ENCODE data around the gene SVOP.

The SVOP gene

DNA sequence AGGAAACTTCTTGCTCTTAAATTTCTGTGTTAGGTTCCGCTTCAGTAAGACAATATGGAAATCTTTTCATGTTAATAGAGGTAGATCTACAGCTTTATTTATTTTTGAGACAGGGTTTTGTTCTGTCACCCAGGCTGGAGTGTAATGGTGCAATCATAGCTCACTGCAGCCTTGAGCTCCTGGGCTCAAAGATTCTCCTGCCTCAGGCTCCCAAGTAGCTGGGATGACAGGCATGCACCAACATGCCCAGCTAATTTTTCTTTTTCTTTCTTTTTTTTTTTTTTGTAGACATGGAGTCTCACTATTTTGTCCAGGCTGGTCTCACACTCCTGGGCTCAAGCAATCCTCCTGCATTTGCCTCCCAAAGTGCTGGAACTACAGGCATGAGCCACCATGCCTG lies 70.9 kb downstream of the SVOP start:
- Histone ChIP-seq H3K36me3 (no peaks in the 10 kb centered on the region), H3K4me1 (no peaks in the 10 kb centered on the region), H3K9me3 (no peaks in the 10 kb centered on the region), H3K4me3 (ENCODE audit: low read depth, low read length) (no peak overlapping the region), H3K27me3 (no peaks in the 10 kb centered on the region)
- TF ChIP-seq CTCF (IDR thresholded peaks at IDR 0.05; ENCODE audit: low read depth, low read length): no peak
- no peak for DNase-seq

- no peak overlapping the region for H3K4me3 ChIP-seq (ENCODE audit: low read depth, low read length)
- H3K27me3 ChIP-seq: no peaks in the 10 kb centered on the region
- DNase-seq: no peak
- H3K9me3 ChIP-seq: no peaks in the 10 kb centered on the region
- no peaks in the 10 kb centered on the region for H3K36me3 ChIP-seq
- TF ChIP-seq CTCF (IDR thresholded peaks at IDR 0.05; ENCODE audit: low read depth, low read length): no peak
- H3K4me1 ChIP-seq: no peaks in the 10 kb centered on the region
These were observed 72.5 kb downstream of the SVOP start for GRCh38 chr12:108948367-108948766.

GRCh38 chr12:108947097-108947496 lies 73.8 kb downstream of the SVOP start:
- no peak for DNase-seq
- H3K36me3 ChIP-seq: no peaks in the 10 kb centered on the region
- H3K9me3 ChIP-seq: no peaks in the 10 kb centered on the region

GRCh38 chr12:108940138-108940537 lies 80.7 kb downstream of the SVOP start:
- H3K9me3 ChIP-seq: no peaks in the 10 kb centered on the region
- TF ChIP-seq CTCF (IDR thresholded peaks at IDR 0.05; ENCODE audit: low read depth, low read length): no peak
- no peaks in the 10 kb centered on the region for H3K36me3 ChIP-seq
- H3K4me3 ChIP-seq (ENCODE audit: low read depth, low read length): no peak overlapping the region
- H3K27me3 ChIP-seq: no peaks in the 10 kb centered on the region
- no peaks in the 10 kb centered on the region for H3K4me1 ChIP-seq
- no peak for DNase-seq

More at GRCh38 chr12:108947097-108947496, 73.8 kb downstream of the SVOP start:
- Histone ChIP-seq H3K4me3 (ENCODE audit: low read depth, low read length) (no peak overlapping the region), H3K27me3 (no peaks in the 10 kb centered on the region), H3K4me1 (no peaks in the 10 kb centered on the region)
- no peak for TF ChIP-seq CTCF (IDR thresholded peaks at IDR 0.05; ENCODE audit: low read depth, low read length)

- DNase-seq: no peak
- Histone ChIP-seq H3K4me1 (no peaks in the 10 kb centered on the region), H3K9me3 (no peaks in the 10 kb centered on the region), H3K4me3 (ENCODE audit: low read depth, low read length) (no peak overlapping the region), H3K27me3 (no peaks in the 10 kb centered on the region), H3K36me3 (no peaks in the 10 kb centered on the region)
- TF ChIP-seq CTCF (IDR thresholded peaks at IDR 0.05; ENCODE audit: low read depth, low read length): no peak
These were observed 81.3 kb downstream of the SVOP start for GRCh38 chr12:108939594-108939993.

- no peaks in the 10 kb centered on the region for H3K4me1 ChIP-seq
- no peak overlapping the region for H3K4me3 ChIP-seq (ENCODE audit: low read depth, low read length)
- no peaks in the 10 kb centered on the region for H3K9me3 ChIP-seq
- no peak for DNase-seq
- H3K27me3 ChIP-seq: no peaks in the 10 kb centered on the region
- no peaks in the 10 kb centered on the region for H3K36me3 ChIP-seq
- TF ChIP-seq CTCF (IDR thresholded peaks at IDR 0.05; ENCODE audit: low read depth, low read length): no peak
These were observed 82.5 kb downstream of the SVOP start for GRCh38 chr12:108938247-108938924.
